ENCODE measurements around the gene ROBO1. TPM values are rescaled to one million over a fixed set of nuclear protein-coding genes. Genes with fewer than 3 reads are reported as not detected.

Gene ROBO1
- total RNA-seq, 1 donor from 2014 or later = 182 TPM

- H3K27ac Mint-ChIP-seq = peak overlapping the region; percentile 59
- H3K9me3 Mint-ChIP-seq = peaks cover 7% of the 10 kb centered on the region
- peaks cover 5% of the 10 kb centered on the region for H3K36me3 Mint-ChIP-seq
- DNase-seq (ENCODE audit: extremely low spot score, unreplicated experiment) = no peak
- H3K4me1 Mint-ChIP-seq (ENCODE audit: unreplicated experiment) = peaks cover 11% of the 10 kb centered on the region
- H3K4me3 Mint-ChIP-seq = peak overlapping the region; percentile 68
- TF ChIP-seq, protein P1, sequence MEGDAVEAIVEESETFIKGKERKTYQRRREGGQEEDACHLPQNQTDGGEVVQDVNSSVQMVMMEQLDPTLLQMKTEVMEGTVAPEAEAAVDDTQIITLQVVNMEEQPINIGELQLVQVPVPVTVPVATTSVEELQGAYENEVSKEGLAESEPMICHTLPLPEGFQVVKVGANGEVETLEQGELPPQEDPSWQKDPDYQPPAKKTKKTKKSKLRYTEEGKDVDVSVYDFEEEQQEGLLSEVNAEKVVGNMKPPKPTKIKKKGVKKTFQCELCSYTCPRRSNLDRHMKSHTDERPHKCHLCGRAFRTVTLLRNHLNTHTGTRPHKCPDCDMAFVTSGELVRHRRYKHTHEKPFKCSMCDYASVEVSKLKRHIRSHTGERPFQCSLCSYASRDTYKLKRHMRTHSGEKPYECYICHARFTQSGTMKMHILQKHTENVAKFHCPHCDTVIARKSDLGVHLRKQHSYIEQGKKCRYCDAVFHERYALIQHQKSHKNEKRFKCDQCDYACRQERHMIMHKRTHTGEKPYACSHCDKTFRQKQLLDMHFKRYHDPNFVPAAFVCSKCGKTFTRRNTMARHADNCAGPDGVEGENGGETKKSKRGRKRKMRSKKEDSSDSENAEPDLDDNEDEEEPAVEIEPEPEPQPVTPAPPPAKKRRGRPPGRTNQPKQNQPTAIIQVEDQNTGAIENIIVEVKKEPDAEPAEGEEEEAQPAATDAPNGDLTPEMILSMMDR (conservative IDR thresholded peaks at IDR 0.05) = no peak
- no peaks in the 10 kb centered on the region for H3K27me3 Mint-ChIP-seq
Measured at GRCh38 chr3:79211586-79212359, 556.0 kb downstream of the ROBO1 start.

DNA sequence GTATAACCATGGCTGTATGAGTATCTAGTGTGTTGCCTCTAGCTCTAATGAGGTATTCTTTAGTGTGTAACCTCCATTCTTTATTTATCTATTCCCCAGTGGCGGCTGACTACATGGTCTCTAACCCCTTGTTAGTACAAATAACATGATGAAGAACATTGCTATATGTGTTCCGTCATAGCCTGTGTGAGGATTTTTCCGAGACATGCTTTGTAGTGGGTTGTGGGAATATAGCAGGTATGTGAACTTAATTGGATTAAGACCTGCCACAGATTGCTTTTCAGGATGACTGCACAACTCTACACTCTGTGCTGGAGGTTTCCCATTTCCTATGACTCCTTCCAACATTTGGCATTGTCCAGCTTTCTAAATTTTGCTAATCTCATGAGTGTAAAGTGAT, 563.4 kb downstream of the ROBO1 start:
- H3K4me3 Mint-ChIP-seq = no peak overlapping the region
- peaks cover 22% of the 10 kb centered on the region for H3K4me1 Mint-ChIP-seq (ENCODE audit: unreplicated experiment)
- H3K27ac Mint-ChIP-seq = no peak overlapping the region
- no peaks in the 10 kb centered on the region for H3K27me3 Mint-ChIP-seq
- H3K36me3 Mint-ChIP-seq = no peaks in the 10 kb centered on the region
- TF ChIP-seq, protein P1 (conservative IDR thresholded peaks at IDR 0.05) = no peak
- H3K9me3 Mint-ChIP-seq = no peaks in the 10 kb centered on the region
- DNase-seq (ENCODE audit: extremely low spot score, unreplicated experiment) = no peak

- H3K4me3 Mint-ChIP-seq = no peak overlapping the region
Measured at GRCh38 chr3:79203144-79203519, 564.7 kb downstream of the ROBO1 start.

GRCh38 chr3:79202471-79203143, 565.2 kb downstream of the ROBO1 start:
- Mint-ChIP-seq H3K4me1 (ENCODE audit: unreplicated experiment) (peaks cover 22% of the 10 kb centered on the region), H3K27ac (peak overlapping the region; percentile 21), H3K4me3 (no peak overlapping the region), H3K9me3 (no peaks in the 10 kb centered on the region), H3K27me3 (no peaks in the 10 kb centered on the region), H3K36me3 (peaks cover 4% of the 10 kb centered on the region)
- TF ChIP-seq, protein P1 (conservative IDR thresholded peaks at IDR 0.05) = no peak
- DNase-seq (ENCODE audit: extremely low spot score, unreplicated experiment) = no peak

More at GRCh38 chr3:79203144-79203519, 564.7 kb downstream of the ROBO1 start:
- DNase-seq (ENCODE audit: extremely low spot score, unreplicated experiment) = no peak
- Mint-ChIP-seq H3K27me3 (no peaks in the 10 kb centered on the region), H3K9me3 (no peaks in the 10 kb centered on the region), H3K4me1 (ENCODE audit: unreplicated experiment) (peaks cover 22% of the 10 kb centered on the region), H3K36me3 (peaks cover 4% of the 10 kb centered on the region), H3K27ac (peak overlapping the region; percentile 21)
- TF ChIP-seq, protein P1 (conservative IDR thresholded peaks at IDR 0.05) = no peak

DNA sequence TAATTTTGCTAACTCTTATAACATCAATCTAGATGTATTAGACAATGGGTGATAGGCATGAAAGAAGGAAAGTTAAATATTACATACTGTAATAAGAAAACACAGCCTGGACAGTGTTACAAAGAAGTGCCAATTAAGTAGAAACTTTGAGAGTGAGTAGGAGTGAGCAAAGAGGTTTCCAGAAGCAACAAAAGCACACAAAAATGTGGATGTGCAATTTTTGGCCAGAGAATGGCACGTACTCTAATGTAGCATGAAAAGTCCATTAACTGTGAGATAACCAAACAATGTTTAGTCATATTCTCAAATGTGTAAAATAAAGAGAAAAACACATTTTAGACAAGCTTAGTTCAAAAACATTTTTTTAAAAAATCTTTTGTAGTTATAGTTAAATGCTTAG, 567.3 kb downstream of the ROBO1 start:
- no peaks in the 10 kb centered on the region for H3K9me3 Mint-ChIP-seq
- no peak for DNase-seq (ENCODE audit: extremely low spot score, unreplicated experiment)
- peaks cover 4% of the 10 kb centered on the region for H3K36me3 Mint-ChIP-seq
- H3K27ac Mint-ChIP-seq = no peak overlapping the region
- H3K4me3 Mint-ChIP-seq = no peak overlapping the region
- TF ChIP-seq, protein P1 (conservative IDR thresholded peaks at IDR 0.05) = no peak
- no peaks in the 10 kb centered on the region for H3K27me3 Mint-ChIP-seq
- peaks cover 22% of the 10 kb centered on the region for H3K4me1 Mint-ChIP-seq (ENCODE audit: unreplicated experiment)
